Mucosa of rectum (tissue), 2 donors: Measurements from ENCODE around the gene CT45A10.
"Not testable (repeated sequence)": the region's sequence is repeated elsewhere in the genome, so short reads cannot be mapped to it uniquely, and the experiment has no call there.

Experiments
- H3K27ac ChIP-seq, 2 donors: one replicate each; pipeline ENCODE4 v1.7.0; 2013; ENCODE audit warnings: inconsistent platforms in 2 of 2, low read depth in 2 of 2, low read length in 2 of 2
- H3K27me3 ChIP-seq, 2 donors: one replicate each; pipeline ENCODE4 v1.7.0; 2013; ENCODE audit warnings: low read length in 2 of 2; ENCODE audit not compliant: control insufficient read depth in 2 of 2, insufficient read depth in 2 of 2
- H3K36me3 ChIP-seq, 2 donors: one replicate each; pipeline ENCODE4 v1.7.0; 2013; ENCODE audit warnings: low read length in 2 of 2; ENCODE audit not compliant: control insufficient read depth in 2 of 2, insufficient read depth in 2 of 2
- H3K4me1 ChIP-seq, 2 donors: one replicate each; pipeline ENCODE4 v1.7.0; 2013; ENCODE audit warnings: low read length in 2 of 2, mild to moderate bottlenecking in 1 of 2; ENCODE audit not compliant: control insufficient read depth in 2 of 2, insufficient read depth in 2 of 2
- H3K4me3 ChIP-seq, 2 donors: one replicate each; pipeline ENCODE4 v1.7.0; 2013; ENCODE audit warnings: low read length in 2 of 2
- H3K9ac ChIP-seq, 2 donors: one replicate each; pipeline ENCODE4 v1.7.0; 2013; ENCODE audit warnings: low read length in 2 of 2, low read depth in 1 of 2, mild to moderate bottlenecking in 1 of 2
- H3K9me3 ChIP-seq, 2 donors: one replicate each; pipeline ENCODE4 v1.7.0; 2013; ENCODE audit warnings: low read length in 2 of 2; ENCODE audit not compliant: control insufficient read depth in 2 of 2
- donor health status: healthy.
- donor health status: Normal muscosa, but diverticular disease.

Gene CT45A10

GRCh38 chrX:135893294-135893817, at the start of gene CT45A10, which contains the start of gene SAGE1:
CT45A10 (minus strand) TSS chrX:135893444; CDS start chrX:135885344, 8,100 bp downstream.
SAGE1 (plus strand) TSS chrX:135893716; CDS start chrX:135896243, 2,527 bp downstream.
- Histone ChIP-seq H3K9me3 (no peaks in the 10 kb centered on the region), H3K4me3 (no peak within 1 kb of the TSS), H3K27ac (no peak within 1 kb of the TSS), H3K27me3 (no peaks in the 10 kb centered on the region), H3K36me3 (no peaks in the 10 kb centered on the region), H3K9ac (no peak within 1 kb of the TSS), H3K4me1 (no peaks in the 10 kb centered on the region)

GRCh38 chrX:135931644-135932487, 38.6 kb upstream of the CT45A10 start:
- Histone ChIP-seq H3K4me3 (no peak overlapping the region), H3K9me3 (no peaks in the 10 kb centered on the region), H3K27me3 (peaks cover 0 to 6% of the 10 kb centered on the region in 2 donors), H3K36me3 (no peaks in the 10 kb centered on the region), H3K9ac (no peak overlapping the region), H3K4me1 (no peaks in the 10 kb centered on the region), H3K27ac (no peak overlapping the region)

- H3K9ac ChIP-seq = no peak overlapping the region
- H3K4me1 ChIP-seq = no peaks in the 10 kb centered on the region
- H3K27ac ChIP-seq = no peak overlapping the region
- no peak overlapping the region for H3K4me3 ChIP-seq
- no peaks in the 10 kb centered on the region for H3K9me3 ChIP-seq
- peaks cover 0 to 8% of the 10 kb centered on the region in 2 donors for H3K27me3 ChIP-seq
- no peaks in the 10 kb centered on the region for H3K36me3 ChIP-seq
These were observed 34.7 kb upstream of the CT45A10 start for GRCh38 chrX:135927897-135928296.

GRCh38 chrX:135923353-135923752, 30.1 kb upstream of the CT45A10 start:
- Histone ChIP-seq H3K4me1 (no peaks in the 10 kb centered on the region), H3K27me3 (peaks cover 0 to 3% of the 10 kb centered on the region in 2 donors), H3K27ac (no peak overlapping the region), H3K36me3 (no peaks in the 10 kb centered on the region), H3K9ac (no peak overlapping the region), H3K4me3 (no peak overlapping the region), H3K9me3 (no peaks in the 10 kb centered on the region)

GRCh38 chrX:135920516-135920915, 27.3 kb upstream of the CT45A10 start:
- H3K9ac ChIP-seq, H3K4me3 ChIP-seq, H3K36me3 ChIP-seq, H3K4me1 ChIP-seq, H3K27me3 ChIP-seq, H3K9me3 ChIP-seq, H3K27ac ChIP-seq: not testable (repeated sequence)

GRCh38 chrX:135914404-135914803, 21.2 kb upstream of the CT45A10 start:
- Histone ChIP-seq H3K4me3 (no peak overlapping the region), H3K9me3 (no peaks in the 10 kb centered on the region), H3K9ac (no peak overlapping the region), H3K27me3 (no peaks in the 10 kb centered on the region), H3K27ac (no peak overlapping the region), H3K4me1 (no peaks in the 10 kb centered on the region), H3K36me3 (no peaks in the 10 kb centered on the region)

- H3K4me1 ChIP-seq = no peaks in the 10 kb centered on the region
- no peak overlapping the region for H3K27ac ChIP-seq
- no peak overlapping the region for H3K4me3 ChIP-seq
- H3K9me3 ChIP-seq = no peaks in the 10 kb centered on the region
- no peak overlapping the region for H3K9ac ChIP-seq
- no peaks in the 10 kb centered on the region for H3K27me3 ChIP-seq
- H3K36me3 ChIP-seq = no peaks in the 10 kb centered on the region
These were observed 17.0 kb upstream of the CT45A10 start for GRCh38 chrX:135910251-135910650.

GRCh38 chrX:135892781-135893180, 463 bp downstream of the CT45A10 start:
- H3K9ac ChIP-seq = no peak overlapping the region
- no peaks in the 10 kb centered on the region for H3K9me3 ChIP-seq
- no peaks in the 10 kb centered on the region for H3K36me3 ChIP-seq
- no peaks in the 10 kb centered on the region for H3K27me3 ChIP-seq
- no peak overlapping the region for H3K4me3 ChIP-seq
- H3K4me1 ChIP-seq = no peaks in the 10 kb centered on the region
- no peak overlapping the region for H3K27ac ChIP-seq

- Histone ChIP-seq H3K9me3 (no peaks in the 10 kb centered on the region), H3K9ac (no peak overlapping the region)
These were observed 3.1 kb downstream of the CT45A10 start for GRCh38 chrX:135890087-135890585.

GRCh38 chrX:135888976-135889375, 4.3 kb downstream of the CT45A10 start:
- H3K27ac ChIP-seq, H3K36me3 ChIP-seq, H3K4me1 ChIP-seq, H3K9ac ChIP-seq, H3K27me3 ChIP-seq, H3K4me3 ChIP-seq, H3K9me3 ChIP-seq: not testable (repeated sequence)

More at GRCh38 chrX:135890087-135890585, 3.1 kb downstream of the CT45A10 start:
- Histone ChIP-seq H3K27me3 (no peaks in the 10 kb centered on the region), H3K36me3 (no peaks in the 10 kb centered on the region), H3K4me1 (no peaks in the 10 kb centered on the region), H3K27ac (no peak overlapping the region), H3K4me3 (no peak overlapping the region)
